ENCODE measurements around the gene PARP3. TPM values are rescaled to one million over a fixed set of nuclear protein-coding genes. Genes with fewer than 3 reads are reported as not detected.

The PARP3 gene
- total and polyA plus RNA-seq, 2 experiments from 2014 or later = 17.3 to 26.6 TPM

- Histone ChIP-seq H3K4me3 (no peak overlapping the region), H3K27ac (no peak overlapping the region), H3K9me3 (ENCODE audit: low read depth) (no peaks in the 10 kb centered on the region), H3K27me3 (no peaks in the 10 kb centered on the region), H3K36me3 (no peaks in the 10 kb centered on the region), H3K4me1 (ENCODE audit: low read depth) (peaks cover 15% of the 10 kb centered on the region)
- no peak for TF ChIP-seq CTCF (IDR thresholded peaks at IDR 0.05; ENCODE audit: low read depth, low read length)
- no peak for DNase-seq (ENCODE audit: low read depth in 1 of 2, low spot score in 1 of 2)
Measured at GRCh38 chr3:51961602-51962569, 19.7 kb downstream of the PARP3 start.

GRCh38 chr3:51962854-51963530 is 20.8 kb downstream of the PARP3 start:
- Histone ChIP-seq H3K36me3 (no peaks in the 10 kb centered on the region), H3K27ac (peak overlapping the region; percentile 39), H3K4me1 (ENCODE audit: low read depth) (peaks cover 16% of the 10 kb centered on the region), H3K9me3 (ENCODE audit: low read depth) (no peaks in the 10 kb centered on the region), H3K4me3 (no peak overlapping the region), H3K27me3 (no peaks in the 10 kb centered on the region)
- TF ChIP-seq CTCF (IDR thresholded peaks at IDR 0.05; ENCODE audit: low read depth, low read length) = no peak
- peak in 1 of 2 donors; percentile 22 for DNase-seq (ENCODE audit: low read depth in 1 of 2, low spot score in 1 of 2)

- TF ChIP-seq CTCF (IDR thresholded peaks at IDR 0.05; ENCODE audit: low read depth, low read length) = no peak
- peak in 1 of 2 donors; percentile 32 for DNase-seq (ENCODE audit: low read depth in 1 of 2, low spot score in 1 of 2)
- Histone ChIP-seq H3K27me3 (no peaks in the 10 kb centered on the region), H3K27ac (no peak overlapping the region), H3K4me3 (no peak overlapping the region), H3K36me3 (no peaks in the 10 kb centered on the region), H3K4me1 (ENCODE audit: low read depth) (peaks cover 19% of the 10 kb centered on the region), H3K9me3 (ENCODE audit: low read depth) (no peaks in the 10 kb centered on the region)
Measured at GRCh38 chr3:51963951-51964451, 21.8 kb downstream of the PARP3 start.

- Histone ChIP-seq H3K4me1 (ENCODE audit: low read depth) (peaks cover 19% of the 10 kb centered on the region), H3K27ac (no peak overlapping the region), H3K27me3 (no peaks in the 10 kb centered on the region), H3K9me3 (ENCODE audit: low read depth) (no peaks in the 10 kb centered on the region), H3K4me3 (no peak overlapping the region), H3K36me3 (no peaks in the 10 kb centered on the region)
- TF ChIP-seq CTCF (IDR thresholded peaks at IDR 0.05; ENCODE audit: low read depth, low read length) = no peak
- no peak for DNase-seq (ENCODE audit: low read depth in 1 of 2, low spot score in 1 of 2)
Measured at GRCh38 chr3:51964521-51964920, 22.4 kb downstream of the PARP3 start.

- H3K4me3 ChIP-seq = no peak overlapping the region
- H3K27ac ChIP-seq = no peak overlapping the region
- H3K36me3 ChIP-seq = no peaks in the 10 kb centered on the region
- peaks cover 19% of the 10 kb centered on the region for H3K4me1 ChIP-seq (ENCODE audit: low read depth)
- no peak for TF ChIP-seq CTCF (IDR thresholded peaks at IDR 0.05; ENCODE audit: low read depth, low read length)
- no peaks in the 10 kb centered on the region for H3K27me3 ChIP-seq
- H3K9me3 ChIP-seq (ENCODE audit: low read depth) = no peaks in the 10 kb centered on the region
- no peak for DNase-seq (ENCODE audit: low read depth in 1 of 2, low spot score in 1 of 2)
Measured at GRCh38 chr3:51966016-51966415, 23.9 kb downstream of the PARP3 start.

All from cardiac muscle cell (in vitro differentiated cells and primary cell).